Panc1 (cell line): ENCODE results near the gene CFAP100.

ENCODE experiments used
- POLR2AphosphoS5 ChIP-seq: IDR thresholded peaks from 2 replicates; pipeline ENCODE4 v1.6.1; 2012; ENCODE audit warnings: mild to moderate bottlenecking, low read depth, low read length, moderate library complexity
- SIN3A ChIP-seq: IDR thresholded peaks from 2 replicates; pipeline ENCODE4 v1.6.1; 2012; ENCODE audit warnings: low read depth, mild to moderate bottlenecking, low read length, moderate library complexity, borderline replicate concordance; ENCODE audit not compliant: insufficient read depth
- TCF7L2 ChIP-seq: IDR thresholded peaks from 2 replicates; pipeline ENCODE4 v1.6.1; 2011; ENCODE audit warnings: mild to moderate bottlenecking, low read depth, low read length, inconsistent platforms
- TF ChIP-seq, protein P1 (sequence below): fragments of 450-650 bp; IDR thresholded peaks from 2 replicates; pipeline ENCODE4 v1.5.1; 2017; ENCODE audit warnings: mild to moderate bottlenecking
- TF ChIP-seq, protein P2 (sequence below), 2 experiments: IDR thresholded peaks; 2 replicates each; pipeline ENCODE4 v1.6.1; 2011 to 2012; ENCODE audit warnings: low read depth in 2 of 2, control low read depth in 1 of 2, low read length in 1 of 2, mild to moderate bottlenecking in 1 of 2, moderate library complexity in 1 of 2; ENCODE audit not compliant: insufficient read depth in 1 of 2

DNA sequence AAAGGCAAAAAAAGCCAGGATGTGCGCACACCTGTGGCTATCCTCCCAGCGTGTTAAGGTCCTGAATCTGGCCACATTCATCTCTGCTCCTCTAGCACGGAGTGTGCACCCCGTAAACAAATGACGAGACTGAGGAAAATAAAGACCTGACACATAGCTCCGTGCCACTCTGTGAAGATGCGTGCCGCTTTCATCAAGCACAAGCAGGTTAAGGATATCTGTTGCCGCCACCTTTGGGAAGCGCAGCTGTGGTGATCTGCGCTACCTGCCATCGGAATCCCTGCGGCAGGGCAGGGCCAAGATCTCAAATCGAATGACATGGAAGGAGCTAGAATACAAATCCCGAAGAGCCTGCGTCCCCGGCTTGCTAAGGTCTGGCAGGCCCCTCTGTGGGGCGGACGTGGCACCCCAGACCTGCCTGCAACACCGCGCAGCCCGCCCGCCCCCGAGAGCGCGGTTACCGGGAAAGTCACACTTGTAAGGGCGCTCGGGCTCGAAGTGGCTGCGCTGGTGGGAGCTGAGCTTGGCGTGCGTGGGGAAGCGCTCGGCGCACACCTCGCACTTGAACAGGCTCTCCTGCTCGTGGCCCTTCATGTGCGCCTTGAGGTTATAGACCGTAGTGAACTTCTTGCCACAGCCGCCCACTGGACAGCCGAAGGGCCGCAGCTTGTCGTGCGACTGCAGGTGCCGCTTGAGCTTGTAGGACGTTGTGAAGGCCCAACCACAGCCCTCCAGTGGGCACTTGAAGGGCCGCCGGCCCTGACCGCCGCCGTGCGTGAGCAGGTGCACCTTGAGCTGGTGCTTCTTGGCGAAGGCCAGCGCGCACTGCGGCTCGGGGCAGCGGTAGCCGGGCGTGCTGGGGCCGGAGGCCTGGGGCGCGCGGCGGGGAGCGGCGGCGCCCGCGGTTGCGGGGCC lies 80.0 kb downstream of the CFAP100 start:
- TF ChIP-seq SIN3A (no peak), TCF7L2 (no peak), POLR2AphosphoS5 (no peak)
- TF ChIP-seq, protein P1, sequence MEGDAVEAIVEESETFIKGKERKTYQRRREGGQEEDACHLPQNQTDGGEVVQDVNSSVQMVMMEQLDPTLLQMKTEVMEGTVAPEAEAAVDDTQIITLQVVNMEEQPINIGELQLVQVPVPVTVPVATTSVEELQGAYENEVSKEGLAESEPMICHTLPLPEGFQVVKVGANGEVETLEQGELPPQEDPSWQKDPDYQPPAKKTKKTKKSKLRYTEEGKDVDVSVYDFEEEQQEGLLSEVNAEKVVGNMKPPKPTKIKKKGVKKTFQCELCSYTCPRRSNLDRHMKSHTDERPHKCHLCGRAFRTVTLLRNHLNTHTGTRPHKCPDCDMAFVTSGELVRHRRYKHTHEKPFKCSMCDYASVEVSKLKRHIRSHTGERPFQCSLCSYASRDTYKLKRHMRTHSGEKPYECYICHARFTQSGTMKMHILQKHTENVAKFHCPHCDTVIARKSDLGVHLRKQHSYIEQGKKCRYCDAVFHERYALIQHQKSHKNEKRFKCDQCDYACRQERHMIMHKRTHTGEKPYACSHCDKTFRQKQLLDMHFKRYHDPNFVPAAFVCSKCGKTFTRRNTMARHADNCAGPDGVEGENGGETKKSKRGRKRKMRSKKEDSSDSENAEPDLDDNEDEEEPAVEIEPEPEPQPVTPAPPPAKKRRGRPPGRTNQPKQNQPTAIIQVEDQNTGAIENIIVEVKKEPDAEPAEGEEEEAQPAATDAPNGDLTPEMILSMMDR, result no peak
- TF ChIP-seq, protein P2, sequence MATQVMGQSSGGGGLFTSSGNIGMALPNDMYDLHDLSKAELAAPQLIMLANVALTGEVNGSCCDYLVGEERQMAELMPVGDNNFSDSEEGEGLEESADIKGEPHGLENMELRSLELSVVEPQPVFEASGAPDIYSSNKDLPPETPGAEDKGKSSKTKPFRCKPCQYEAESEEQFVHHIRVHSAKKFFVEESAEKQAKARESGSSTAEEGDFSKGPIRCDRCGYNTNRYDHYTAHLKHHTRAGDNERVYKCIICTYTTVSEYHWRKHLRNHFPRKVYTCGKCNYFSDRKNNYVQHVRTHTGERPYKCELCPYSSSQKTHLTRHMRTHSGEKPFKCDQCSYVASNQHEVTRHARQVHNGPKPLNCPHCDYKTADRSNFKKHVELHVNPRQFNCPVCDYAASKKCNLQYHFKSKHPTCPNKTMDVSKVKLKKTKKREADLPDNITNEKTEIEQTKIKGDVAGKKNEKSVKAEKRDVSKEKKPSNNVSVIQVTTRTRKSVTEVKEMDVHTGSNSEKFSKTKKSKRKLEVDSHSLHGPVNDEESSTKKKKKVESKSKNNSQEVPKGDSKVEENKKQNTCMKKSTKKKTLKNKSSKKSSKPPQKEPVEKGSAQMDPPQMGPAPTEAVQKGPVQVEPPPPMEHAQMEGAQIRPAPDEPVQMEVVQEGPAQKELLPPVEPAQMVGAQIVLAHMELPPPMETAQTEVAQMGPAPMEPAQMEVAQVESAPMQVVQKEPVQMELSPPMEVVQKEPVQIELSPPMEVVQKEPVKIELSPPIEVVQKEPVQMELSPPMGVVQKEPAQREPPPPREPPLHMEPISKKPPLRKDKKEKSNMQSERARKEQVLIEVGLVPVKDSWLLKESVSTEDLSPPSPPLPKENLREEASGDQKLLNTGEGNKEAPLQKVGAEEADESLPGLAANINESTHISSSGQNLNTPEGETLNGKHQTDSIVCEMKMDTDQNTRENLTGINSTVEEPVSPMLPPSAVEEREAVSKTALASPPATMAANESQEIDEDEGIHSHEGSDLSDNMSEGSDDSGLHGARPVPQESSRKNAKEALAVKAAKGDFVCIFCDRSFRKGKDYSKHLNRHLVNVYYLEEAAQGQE (IDR thresholded peaks at IDR 0.05; ENCODE audit: insufficient read depth in 1 of 2, low read depth in 2 of 2, low read length in 1 of 2), result no peak
